A549 (cell line): ENCODE results near the gene WASHC2A.
"Not testable (repeated sequence)": the region's sequence is repeated elsewhere in the genome, so short reads cannot be mapped to it uniquely, and the experiment has no call there.

ENCODE experiments used
- CBX8 ChIP-seq: fragments of 200-600 bp; sonication (generic); IDR thresholded peaks from 2 replicates; pipeline ENCODE4 v1.6.1; 2016
- CHD4 ChIP-seq: fragments of 200-600 bp; sonication (generic); IDR thresholded peaks from 2 replicates; pipeline ENCODE4 v1.6.1; 2016; ENCODE audit warnings: antibody characterized with exemption, mild to moderate bottlenecking, borderline replicate concordance
- EP300 ChIP-seq, 2 experiments: fragments of >200 bp; sonication (Bioruptor Twin); formaldehyde crosslinking; IDR thresholded peaks; 2 replicates in 1 of 2; 3 replicates in 1 of 2; pipeline ENCODE4 v1.6.1; 2016 to 2017
- HOXA7 ChIP-seq: fragments of 250-450 bp; sonication (Bioruptor Pico); IDR thresholded peaks from 2 replicates; pipeline ENCODE4 v1.5.0; 2020; ENCODE audit warnings: mild to moderate bottlenecking, moderate library complexity
- JUN ChIP-seq, 2 experiments: fragments of >200 bp; sonication (Bioruptor Twin); formaldehyde crosslinking; IDR thresholded peaks; 2 replicates in 1 of 2; 3 replicates in 1 of 2; pipeline ENCODE4 v1.6.1; 2016 to 2017
- MAFK ChIP-seq: fragments of 450-650 bp; IDR thresholded peaks from 2 replicates; pipeline ENCODE4 v1.6.1; 2014; ENCODE audit not compliant: partially characterized antibody
- MYC ChIP-seq: IDR thresholded peaks from 2 replicates; pipeline ENCODE4 v1.6.1; 2012; ENCODE audit warnings: mild to moderate bottlenecking, inconsistent platforms, low read length, improper control_type of control experiment, borderline replicate concordance
- NR3C1 ChIP-seq: fragments of >200 bp; sonication (Bioruptor Twin); formaldehyde crosslinking; IDR thresholded peaks from 3 replicates; pipeline ENCODE4 v1.6.1; 2017
- POLR2A ChIP-seq: IDR thresholded peaks from 2 replicates; pipeline ENCODE4 v1.6.1; 2012; ENCODE audit warnings: mild to moderate bottlenecking, low read length
- POLR2AphosphoS2 ChIP-seq: conservative IDR thresholded peaks from 2 replicates; pipeline ENCODE4 v1.6.1; 2012; ENCODE audit warnings: low read length, improper control_type of control experiment, inconsistent platforms
- TF ChIP-seq, protein P1 (sequence below): fragments of >200 bp; sonication (Bioruptor Twin); formaldehyde crosslinking; IDR thresholded peaks from 3 replicates; pipeline ENCODE4 v1.5.1; 2016
- TF ChIP-seq, protein P2 (sequence below): IDR thresholded peaks from 2 replicates; pipeline ENCODE4 v1.6.1; 2012
- TF ChIP-seq, protein P3 (sequence below): fragments of 250-450 bp; sonication (Bioruptor Pico); IDR thresholded peaks from 2 replicates; pipeline ENCODE4 v1.5.0; 2021; ENCODE audit warnings: mild to moderate bottlenecking, moderate library complexity, borderline replicate concordance

DNA sequence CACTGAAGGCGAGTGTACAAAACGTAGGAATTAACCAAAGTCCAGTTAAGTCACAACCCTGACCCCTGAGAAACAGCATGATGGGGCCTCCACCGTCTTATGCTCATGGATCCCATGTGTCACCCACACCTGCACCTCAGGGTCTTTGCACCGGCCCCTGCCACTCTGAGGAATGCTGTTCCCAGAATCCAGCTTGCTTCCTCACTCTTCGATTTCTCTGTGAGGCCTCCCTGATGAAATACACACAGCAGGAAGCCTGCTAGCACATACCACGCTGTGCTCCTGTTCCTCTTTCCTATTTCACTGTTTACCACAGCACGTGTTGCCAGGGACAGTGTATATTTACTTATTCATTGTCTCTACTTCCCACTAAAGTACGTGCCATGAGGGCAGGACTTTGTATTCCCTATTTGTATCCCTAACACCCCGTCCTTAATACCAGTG is 33.4 kb downstream of the WASHC2A start:
- TF ChIP-seq CBX8; MAFK; POLR2AphosphoS2; JUN (IDR thresholded peaks at IDR 0.05); CHD4; HOXA7 (CRISPR knock-in tag); POLR2A; NR3C1; MYC; EP300 (IDR thresholded peaks at IDR 0.05): not testable (repeated sequence)
- TF ChIP-seq, protein P1, sequence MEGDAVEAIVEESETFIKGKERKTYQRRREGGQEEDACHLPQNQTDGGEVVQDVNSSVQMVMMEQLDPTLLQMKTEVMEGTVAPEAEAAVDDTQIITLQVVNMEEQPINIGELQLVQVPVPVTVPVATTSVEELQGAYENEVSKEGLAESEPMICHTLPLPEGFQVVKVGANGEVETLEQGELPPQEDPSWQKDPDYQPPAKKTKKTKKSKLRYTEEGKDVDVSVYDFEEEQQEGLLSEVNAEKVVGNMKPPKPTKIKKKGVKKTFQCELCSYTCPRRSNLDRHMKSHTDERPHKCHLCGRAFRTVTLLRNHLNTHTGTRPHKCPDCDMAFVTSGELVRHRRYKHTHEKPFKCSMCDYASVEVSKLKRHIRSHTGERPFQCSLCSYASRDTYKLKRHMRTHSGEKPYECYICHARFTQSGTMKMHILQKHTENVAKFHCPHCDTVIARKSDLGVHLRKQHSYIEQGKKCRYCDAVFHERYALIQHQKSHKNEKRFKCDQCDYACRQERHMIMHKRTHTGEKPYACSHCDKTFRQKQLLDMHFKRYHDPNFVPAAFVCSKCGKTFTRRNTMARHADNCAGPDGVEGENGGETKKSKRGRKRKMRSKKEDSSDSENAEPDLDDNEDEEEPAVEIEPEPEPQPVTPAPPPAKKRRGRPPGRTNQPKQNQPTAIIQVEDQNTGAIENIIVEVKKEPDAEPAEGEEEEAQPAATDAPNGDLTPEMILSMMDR = not testable (repeated sequence)
- TF ChIP-seq, protein P2, sequence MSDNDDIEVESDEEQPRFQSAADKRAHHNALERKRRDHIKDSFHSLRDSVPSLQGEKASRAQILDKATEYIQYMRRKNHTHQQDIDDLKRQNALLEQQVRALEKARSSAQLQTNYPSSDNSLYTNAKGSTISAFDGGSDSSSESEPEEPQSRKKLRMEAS = not testable (repeated sequence)
- TF ChIP-seq, protein P3, sequence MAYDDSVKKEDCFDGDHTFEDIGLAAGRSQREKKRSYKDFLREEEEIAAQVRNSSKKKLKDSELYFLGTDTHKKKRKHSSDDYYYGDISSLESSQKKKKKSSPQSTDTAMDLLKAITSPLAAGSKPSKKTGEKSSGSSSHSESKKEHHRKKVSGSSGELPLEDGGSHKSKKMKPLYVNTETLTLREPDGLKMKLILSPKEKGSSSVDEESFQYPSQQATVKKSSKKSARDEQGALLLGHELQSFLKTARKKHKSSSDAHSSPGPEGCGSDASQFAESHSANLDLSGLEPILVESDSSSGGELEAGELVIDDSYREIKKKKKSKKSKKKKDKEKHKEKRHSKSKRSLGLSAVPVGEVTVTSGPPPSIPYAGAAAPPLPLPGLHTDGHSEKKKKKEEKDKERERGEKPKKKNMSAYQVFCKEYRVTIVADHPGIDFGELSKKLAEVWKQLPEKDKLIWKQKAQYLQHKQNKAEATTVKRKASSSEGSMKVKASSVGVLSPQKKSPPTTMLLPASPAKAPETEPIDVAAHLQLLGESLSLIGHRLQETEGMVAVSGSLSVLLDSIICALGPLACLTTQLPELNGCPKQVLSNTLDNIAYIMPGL (CRISPR knock-in tag) = not testable (repeated sequence)
